Activated B cell treated with CpG ODN at 0.5 μM for 24 hours (primary cell): ENCODE measurements around the gene LAX1. TPM values are rescaled to one million over a fixed set of nuclear protein-coding genes. Genes with fewer than 3 reads are reported as not detected.

ENCODE experiments used
- ATAC-seq: fragments of 200-7000 bp; cut with Tn5 transposase; one replicate; pipeline ENCODE4 v1.10.0; 2021; ENCODE audit warnings: low read depth, mild to moderate bottlenecking, moderate library complexity
- CTCF ChIA-PET: fragments of 350-600 bp; sonication (Branson Sonifier 250); formaldehyde crosslinking; loops from one replicate; lab custom pipeline; 2021; ENCODE audit warnings: antibody characterized with exemption; lab: Charles Lee
- POLR2A ChIA-PET: fragments of 350-600 bp; sonication (Branson Sonifier 250); formaldehyde crosslinking; loops from one replicate; lab custom pipeline; 2021; ENCODE audit warnings: antibody characterized with exemption; lab: Charles Lee
- DNase-seq: peaks from one replicate; pipeline ENCODE4 v3.0.0; 2022
- H3K27ac Mint-ChIP-seq: one replicate; pipeline ENCODE4 v1.8.0; 2020; ENCODE audit warnings: mixed read lengths
- H3K27me3 Mint-ChIP-seq: one replicate; pipeline ENCODE4 v1.8.0; 2021; ENCODE audit warnings: mixed read lengths
- H3K36me3 Mint-ChIP-seq: one replicate; pipeline ENCODE4 v1.8.0; 2021; ENCODE audit warnings: low read depth, mixed read lengths
- H3K4me1 Mint-ChIP-seq: one replicate; pipeline ENCODE4 v1.8.0; 2021; ENCODE audit warnings: mixed read lengths
- H3K4me3 Mint-ChIP-seq: one replicate; pipeline ENCODE4 v1.8.0; 2020; ENCODE audit warnings: mild to moderate bottlenecking, mixed read lengths
- H3K9me3 Mint-ChIP-seq: one replicate; pipeline ENCODE4 v1.8.0; 2020; ENCODE audit warnings: mixed read lengths
- CTCF ChIP-seq: fragments of 200-600 bp; IDR thresholded peaks from one replicate; pipeline ENCODE4 v1.8.0; 2022; ENCODE audit warnings: antibody characterized with exemption, mild to moderate bottlenecking
- intact Hi-C: fragments of 100-400 bp; cut with micrococcal nuclease; formaldehyde crosslinking; loops from one replicate; pipeline ENCODE4 v1.15.1; 2024
- total RNA-seq: library from RNA; stranded (reverse); gene quantifications from 2 replicates; pipeline ENCODE4 v1.2.3, GENCODE V29; 2022

LAX1 gene
- total RNA-seq, 1 donor from 2014 or later, result 13.5 TPM

GRCh38 chr1:203772836-203773235 lies 7.9 kb downstream of the LAX1 start:
- no peaks in the 10 kb centered on the region for H3K27me3 Mint-ChIP-seq
- peaks cover 19% of the 10 kb centered on the region for H3K4me1 Mint-ChIP-seq
- no peaks in the 10 kb centered on the region for H3K9me3 Mint-ChIP-seq
- no peak for DNase-seq
- no peak for TF ChIP-seq CTCF
- peaks cover 56% of the 10 kb centered on the region for H3K36me3 Mint-ChIP-seq
- CTCF ChIA-PET, result interaction anchor here (1.7 kb wide), 1 partner anchor 71 kb away, joined by 6 read pairs; no protein-coding TSS in a partner anchor
- H3K27ac Mint-ChIP-seq, result no peak overlapping the region
- intact Hi-C loops, result no loop called here
- ATAC-seq, result no peak
- POLR2A ChIA-PET, result no interaction called here
- no peak overlapping the region for H3K4me3 Mint-ChIP-seq

DNA sequence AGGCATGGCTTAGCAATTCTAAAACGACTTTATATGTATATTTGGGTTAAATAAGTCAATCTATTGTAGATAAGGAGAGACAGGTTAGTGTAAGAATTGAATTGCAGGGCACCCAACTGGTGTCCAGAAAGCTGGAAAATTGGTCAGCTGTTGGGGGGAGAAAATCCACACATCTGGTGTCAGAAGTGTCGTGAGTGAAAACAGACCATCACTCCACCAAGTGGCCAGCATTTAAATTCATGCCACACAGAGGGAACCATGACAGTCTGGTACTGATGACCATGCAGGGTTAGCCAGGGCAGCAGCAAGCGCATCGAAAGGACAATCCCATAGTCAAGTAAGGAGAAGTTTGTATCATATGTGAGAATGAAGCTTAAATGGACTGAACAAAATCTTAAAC lies 11.7 kb downstream of the LAX1 start:
- Mint-ChIP-seq H3K4me3 (no peak overlapping the region), H3K9me3 (no peaks in the 10 kb centered on the region)
- DNase-seq, result no peak

GRCh38 chr1:203777596-203777995 lies 12.6 kb downstream of the LAX1 start:
- ChIA-PET CTCF (interaction anchor here (0.9 to 1.7 kb wide), 2 partner anchors 185 to 274 kb away, joined by 4 to 7 read pairs; no protein-coding TSS in a partner anchor), POLR2A (interaction anchor here (0.7 kb wide), 2 partner anchors 48 to 420 kb away, joined by 3 to 5 read pairs; no protein-coding TSS in a partner anchor)
- no peak for TF ChIP-seq CTCF
- Mint-ChIP-seq H3K9me3 (no peaks in the 10 kb centered on the region), H3K36me3 (peaks cover 30% of the 10 kb centered on the region), H3K27me3 (no peaks in the 10 kb centered on the region), H3K4me3 (no peak overlapping the region), H3K27ac (no peak overlapping the region), H3K4me1 (peaks cover 12% of the 10 kb centered on the region)
- intact Hi-C loops, result loop anchor here (2.0 to 5.0 kb wide), 2 partner anchors 75 to 273 kb away; no protein-coding TSS in a partner anchor
- ATAC-seq, result no peak
- DNase-seq, result no peak

More for the DNA sequence above, 11.7 kb downstream of the LAX1 start:
- ChIA-PET CTCF (interaction anchor here (0.9 to 2.1 kb wide), 4 partner anchors 15 to 273 kb away, joined by 3 to 7 read pairs (median 5); no protein-coding TSS in a partner anchor), POLR2A (no interaction called here)
- no peaks in the 10 kb centered on the region for H3K27me3 Mint-ChIP-seq
- H3K36me3 Mint-ChIP-seq, result peaks cover 36% of the 10 kb centered on the region
- intact Hi-C loops, result loop anchor here (2.0 to 5.0 kb wide), 2 partner anchors 74 to 272 kb away; no protein-coding TSS in a partner anchor
- peak; percentile 37 for ATAC-seq
- H3K27ac Mint-ChIP-seq, result no peak overlapping the region
- no peak for TF ChIP-seq CTCF
- H3K4me1 Mint-ChIP-seq, result peaks cover 12% of the 10 kb centered on the region

DNA sequence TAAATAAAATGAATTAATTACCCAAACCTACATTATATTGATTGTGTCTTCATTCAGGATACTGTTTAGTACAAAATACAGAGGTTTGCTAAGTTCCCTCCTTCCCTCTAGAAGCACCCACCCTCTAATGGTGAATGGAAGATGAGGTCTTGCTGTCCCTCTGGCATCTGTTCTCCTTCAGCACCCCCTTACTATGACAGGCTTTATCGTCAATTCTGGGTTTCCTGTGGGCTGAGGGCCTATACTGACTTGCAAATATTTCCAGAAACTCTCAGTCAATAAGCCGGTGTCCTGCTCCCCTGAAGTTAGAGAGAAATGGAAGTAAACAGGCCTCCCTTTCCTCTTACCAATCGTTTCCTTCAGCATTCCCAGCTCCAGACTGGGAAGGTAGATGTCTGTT lies 13.2 kb downstream of the LAX1 start:
- H3K4me1 Mint-ChIP-seq, result peaks cover 12% of the 10 kb centered on the region
- ChIA-PET CTCF (interaction anchor here (1.7 kb wide), 1 partner anchor 275 kb away, joined by 7 read pairs; no protein-coding TSS in a partner anchor), POLR2A (no interaction called here)
- no peak for TF ChIP-seq CTCF
- intact Hi-C loops, result loop anchor here (5.0 kb wide), 1 partner anchor 76 kb away; no protein-coding TSS in a partner anchor
- no peak overlapping the region for H3K4me3 Mint-ChIP-seq
- peaks cover 28% of the 10 kb centered on the region for H3K36me3 Mint-ChIP-seq
- ATAC-seq, result no peak
- DNase-seq, result no peak
- no peaks in the 10 kb centered on the region for H3K27me3 Mint-ChIP-seq
- H3K27ac Mint-ChIP-seq, result no peak overlapping the region
- no peaks in the 10 kb centered on the region for H3K9me3 Mint-ChIP-seq

GRCh38 chr1:203778789-203779188 lies 13.8 kb downstream of the LAX1 start:
- POLR2A ChIA-PET, result no interaction called here
- no peaks in the 10 kb centered on the region for H3K9me3 Mint-ChIP-seq
- DNase-seq (no peak), ATAC-seq (no peak)
- H3K4me1 Mint-ChIP-seq, result peaks cover 12% of the 10 kb centered on the region
- no peak overlapping the region for H3K4me3 Mint-ChIP-seq
- H3K27me3 Mint-ChIP-seq, result no peaks in the 10 kb centered on the region
- peaks cover 24% of the 10 kb centered on the region for H3K36me3 Mint-ChIP-seq
- no peak overlapping the region for H3K27ac Mint-ChIP-seq
- CTCF ChIA-PET, result no interaction called here
- intact Hi-C loops, result loop anchor here (5.0 kb wide), 1 partner anchor 76 kb away; no protein-coding TSS in a partner anchor
- no peak for TF ChIP-seq CTCF
